ENCODE measurements around the gene ZNF691. TPM values are rescaled to one million over a fixed set of nuclear protein-coding genes. Genes with fewer than 3 reads are reported as not detected.
"Not testable (repeated sequence)": the region's sequence is repeated elsewhere in the genome, so short reads cannot be mapped to it uniquely, and the experiment has no call there.

The ZNF691 gene
- total RNA-seq, 2 donors from 2014 or later, result 4.4 to 19.8 TPM

GRCh38 chr1:42886800-42887199, 40.4 kb downstream of the ZNF691 start:
- Histone ChIP-seq H3K36me3 (no peaks in the 10 kb centered on the region), H3K4me1 (ENCODE audit: control insufficient read depth in 1 of 2, low read depth in 2 of 2) (no peaks in the 10 kb centered on the region), H3K9me3 (no peaks in the 10 kb centered on the region), H3K27ac (no peak overlapping the region), H3K4me3 (no peak overlapping the region), H3K27me3 (replicated peaks; ENCODE audit: insufficient read depth) (no peaks in the 10 kb centered on the region)
- DNase-seq (ENCODE audit: low spot score) (no peak), ATAC-seq (ENCODE audit: insufficient number of reproducible peaks, low FRiP score, low read depth) (no peak)
- TF ChIP-seq CTCF (IDR thresholded peaks at IDR 0.05), result no peak

- no peaks in the 10 kb centered on the region for H3K9me3 ChIP-seq
- H3K27me3 ChIP-seq (replicated peaks; ENCODE audit: insufficient read depth), result no peaks in the 10 kb centered on the region
- no peaks in the 10 kb centered on the region for H3K4me1 ChIP-seq (ENCODE audit: control insufficient read depth in 1 of 2, low read depth in 2 of 2)
- no peak overlapping the region for H3K27ac ChIP-seq
- no peak overlapping the region for H3K4me3 ChIP-seq
- ATAC-seq (ENCODE audit: insufficient number of reproducible peaks, low FRiP score, low read depth) (no peak), DNase-seq (ENCODE audit: low spot score) (no peak)
- H3K36me3 ChIP-seq, result no peaks in the 10 kb centered on the region
- no peak for TF ChIP-seq CTCF (IDR thresholded peaks at IDR 0.05)
These were observed 41.0 kb downstream of the ZNF691 start for GRCh38 chr1:42887366-42887765.

GRCh38 chr1:42888013-42888633, 41.7 kb downstream of the ZNF691 start:
- H3K9me3 ChIP-seq, result no peaks in the 10 kb centered on the region
- no peaks in the 10 kb centered on the region for H3K36me3 ChIP-seq
- DNase-seq (ENCODE audit: low spot score) (no peak), ATAC-seq (ENCODE audit: insufficient number of reproducible peaks, low FRiP score, low read depth) (no peak)
- no peaks in the 10 kb centered on the region for H3K27me3 ChIP-seq (replicated peaks; ENCODE audit: insufficient read depth)
- no peak overlapping the region for H3K4me3 ChIP-seq
- H3K27ac ChIP-seq, result no peak overlapping the region
- TF ChIP-seq CTCF (IDR thresholded peaks at IDR 0.05), result no peak
- no peaks in the 10 kb centered on the region for H3K4me1 ChIP-seq (ENCODE audit: control insufficient read depth in 1 of 2, low read depth in 2 of 2)

GRCh38 chr1:42889264-42889663, 42.9 kb downstream of the ZNF691 start:
- DNase-seq (ENCODE audit: low spot score) (no peak), ATAC-seq (ENCODE audit: insufficient number of reproducible peaks, low FRiP score, low read depth) (no peak)
- Histone ChIP-seq H3K9me3 (no peaks in the 10 kb centered on the region), H3K36me3 (no peaks in the 10 kb centered on the region), H3K27me3 (replicated peaks; ENCODE audit: insufficient read depth) (no peaks in the 10 kb centered on the region), H3K27ac (no peak overlapping the region), H3K4me1 (ENCODE audit: control insufficient read depth in 1 of 2, low read depth in 2 of 2) (no peaks in the 10 kb centered on the region), H3K4me3 (no peak overlapping the region)
- no peak for TF ChIP-seq CTCF (IDR thresholded peaks at IDR 0.05)

- TF ChIP-seq CTCF (IDR thresholded peaks at IDR 0.05), result no peak
- ATAC-seq (ENCODE audit: insufficient number of reproducible peaks, low FRiP score, low read depth), result no peak
- Histone ChIP-seq H3K36me3 (no peaks in the 10 kb centered on the region), H3K27ac (no peak overlapping the region), H3K4me1 (ENCODE audit: control insufficient read depth in 1 of 2, low read depth in 2 of 2) (no peaks in the 10 kb centered on the region), H3K4me3 (no peak overlapping the region), H3K27me3 (replicated peaks; ENCODE audit: insufficient read depth) (no peaks in the 10 kb centered on the region), H3K9me3 (no peaks in the 10 kb centered on the region)
- no peak for DNase-seq (ENCODE audit: low spot score)
These were observed 45.2 kb downstream of the ZNF691 start for GRCh38 chr1:42891465-42892138.

GRCh38 chr1:42899960-42900359, 53.5 kb downstream of the ZNF691 start:
- H3K4me1 ChIP-seq (ENCODE audit: control insufficient read depth in 1 of 2, low read depth in 2 of 2); ATAC-seq (ENCODE audit: insufficient number of reproducible peaks, low FRiP score, low read depth): not testable (repeated sequence)

More at GRCh38 chr1:42899960-42900359, 53.5 kb downstream of the ZNF691 start:
- H3K9me3 ChIP-seq; DNase-seq (ENCODE audit: low spot score); H3K4me3 ChIP-seq; H3K27me3 ChIP-seq (replicated peaks; ENCODE audit: insufficient read depth); H3K27ac ChIP-seq; H3K36me3 ChIP-seq: not testable (repeated sequence)

Measured in thoracic aorta (tissue), 2 donors.